H1 (cell line): ENCODE data around the gene MAPKAP1. TPM values are rescaled to one million over a fixed set of nuclear protein-coding genes. Genes with fewer than 3 reads are reported as not detected.

ENCODE experiments used
- CTCF ChIA-PET: fragments of 300-600 bp; sonication (Branson Sonifier 250); formaldehyde crosslinking; loops from one replicate; lab custom pipeline; 2021; ENCODE audit not compliant: partially characterized antibody; lab: Charles Lee
- POLR2A ChIA-PET: fragments of 300-600 bp; sonication (Branson Sonifier 250); formaldehyde crosslinking; loops from one replicate; lab custom pipeline; 2021; ENCODE audit warnings: inconsistent platforms; ENCODE audit not compliant: partially characterized antibody; lab: Charles Lee
- DNase-seq, 2 experiments: peaks; one replicate each; pipeline versions ENCODE4 v3.0.0 to v3.0.0-alpha.2; 2010 to 2022; ENCODE audit warnings: low spot score in 2 of 2, low read depth in 1 of 2, mixed read lengths in 1 of 2
- FAIRE-seq: peaks from 2 replicates; lab custom pipeline; 2011; peaks lifted over from hg19 to GRCh38; lab: Jason Lieb, UNC
- H2AFZ ChIP-seq: 2 replicates; pipeline ENCODE4 v1.8.1; 2012; ENCODE audit warnings: low read length, inconsistent platforms
- H2AK5ac ChIP-seq: 2 replicates; pipeline ENCODE4 v1.6.1; 2013; ENCODE audit warnings: low read depth, low read length
- H2BK120ac ChIP-seq: replicated peaks from 2 replicates; pipeline ENCODE3; 2013; ENCODE audit warnings: low read depth, low read length, inconsistent platforms
- H2BK12ac ChIP-seq: 2 replicates; pipeline ENCODE4 v1.6.1; 2013; ENCODE audit warnings: low read depth, low read length
- H2BK15ac ChIP-seq: 2 replicates; pipeline ENCODE4 v1.6.1; 2013; ENCODE audit warnings: low read length
- H2BK20ac ChIP-seq: 2 replicates; pipeline ENCODE4 v1.6.1; 2013; ENCODE audit warnings: low read length
- H2BK5ac ChIP-seq: 2 replicates; pipeline ENCODE4 v1.6.1; 2013; ENCODE audit warnings: low read depth, low read length
- H3K14ac ChIP-seq: 2 replicates; pipeline ENCODE4 v1.6.1; 2013; ENCODE audit warnings: inconsistent platforms; ENCODE audit not compliant: insufficient read length
- H3K18ac ChIP-seq: 2 replicates; pipeline ENCODE4 v1.6.1; 2013; ENCODE audit warnings: low read length; ENCODE audit errors: extremely low read depth
- H3K23ac ChIP-seq: 2 replicates; pipeline ENCODE4 v1.6.1; 2013; ENCODE audit warnings: inconsistent platforms; ENCODE audit not compliant: insufficient read length
- H3K23me2 ChIP-seq: 2 replicates; pipeline ENCODE4 v1.6.1; 2013; ENCODE audit warnings: low read depth, low read length
- H3K27ac ChIP-seq: 2 replicates; pipeline ENCODE4 v1.6.1; 2011; ENCODE audit warnings: low read depth, low read length, inconsistent platforms
- H3K27me3 ChIP-seq, 4 experiments: replicated peaks in 1 of 4; 1 replicate in 1 of 4; 2 replicates in 3 of 4; pipeline versions ENCODE4 v1.6.1 to v1.8.1; 2011 to 2013; ENCODE audit warnings: low read length in 3 of 4, mild to moderate bottlenecking in 3 of 4, inconsistent platforms in 2 of 4, mixed read lengths in 2 of 4, moderate library complexity in 1 of 4; ENCODE audit not compliant: control insufficient read depth in 3 of 4, insufficient read depth in 3 of 4; ENCODE audit errors: extremely low read depth in 1 of 4
- H3K36me3 ChIP-seq, 4 experiments: 2 replicates each; pipeline versions ENCODE4 v1.6.1 to v1.8.1; 2011 to 2013; ENCODE audit warnings: mild to moderate bottlenecking in 4 of 4, low read length in 3 of 4, moderate library complexity in 2 of 4, control low read depth in 1 of 4, inconsistent platforms in 1 of 4; ENCODE audit not compliant: insufficient read depth in 4 of 4, control insufficient read depth in 2 of 4
- H3K4ac ChIP-seq: replicated peaks from 2 replicates; pipeline ENCODE3; 2013; ENCODE audit warnings: low read length, low read depth, mixed read lengths, inconsistent platforms; ENCODE audit not compliant: insufficient read length
- H3K4me1 ChIP-seq, 4 experiments: replicated peaks in 1 of 4; 1 replicate in 1 of 4; 2 replicates in 3 of 4; pipeline versions ENCODE4 v1.6.1 to v1.8.1; 2011 to 2013; ENCODE audit warnings: low read length in 3 of 4, inconsistent platforms in 2 of 4, mixed read lengths in 1 of 4; ENCODE audit not compliant: insufficient read depth in 4 of 4, control insufficient read depth in 3 of 4
- H3K4me2 ChIP-seq, 2 experiments: 2 replicates each; pipeline versions ENCODE4 v1.6.1 to v1.8.1; 2011 to 2013; ENCODE audit warnings: low read depth in 2 of 2, low read length in 2 of 2, control low read depth in 1 of 2, inconsistent platforms in 1 of 2, mild to moderate bottlenecking in 1 of 2; ENCODE audit not compliant: insufficient read depth in 1 of 2
- H3K4me3 ChIP-seq, 4 experiments: fragments of 200-600, 300-600 bp in 1 of 4; sonication (generic), shearing (Covaris generic), sonication (Bioruptor Twin) in 1 of 4; 2 replicates each; pipeline versions ENCODE4 v1.5.1 to v1.8.1; 2011 to 2016; ENCODE audit warnings: low read length in 4 of 4, low read depth in 3 of 4, control low read depth in 2 of 4, inconsistent platforms in 2 of 4, mild to moderate bottlenecking in 2 of 4, mixed read lengths in 1 of 4, moderate library complexity in 1 of 4; ENCODE audit not compliant: insufficient read depth in 2 of 4; ENCODE audit errors: extremely low read depth in 1 of 4
- H3K56ac ChIP-seq: replicated peaks from 2 replicates; pipeline ENCODE3; 2013; ENCODE audit warnings: low read depth, mild to moderate bottlenecking, mixed read lengths, low read length, inconsistent platforms; ENCODE audit not compliant: insufficient read length
- H3K79me1 ChIP-seq: 2 replicates; pipeline ENCODE4 v1.6.1; 2013; ENCODE audit warnings: low read depth, low read length, control low read depth
- H3K79me2 ChIP-seq, 2 experiments: 2 replicates each; pipeline versions ENCODE4 v1.6.1 to v1.8.1; 2012 to 2013; ENCODE audit warnings: low read length in 2 of 2, mild to moderate bottlenecking in 2 of 2, inconsistent platforms in 1 of 2; ENCODE audit not compliant: insufficient read depth in 2 of 2, control insufficient read depth in 1 of 2
- H3K9ac ChIP-seq, 4 experiments: replicated peaks in 1 of 4; 1 replicate in 1 of 4; 2 replicates in 3 of 4; pipeline versions ENCODE4 v1.6.1 to v1.8.1; 2011 to 2013; ENCODE audit warnings: low read depth in 3 of 4, low read length in 3 of 4, control low read depth in 2 of 4, mild to moderate bottlenecking in 2 of 4, moderate library complexity in 2 of 4, inconsistent platforms in 1 of 4; ENCODE audit errors: extremely low read depth in 1 of 4
- H3K9me3 ChIP-seq, 2 experiments: 2 replicates each; pipeline versions ENCODE4 v1.6.1 to v1.8.1; 2012 to 2013; ENCODE audit warnings: mild to moderate bottlenecking in 2 of 2, moderate library complexity in 2 of 2, control low read depth in 1 of 2, inconsistent platforms in 1 of 2, low read depth in 1 of 2, low read length in 1 of 2, mixed read lengths in 1 of 2; ENCODE audit not compliant: insufficient read depth in 2 of 2
- H4K20me1 ChIP-seq, 2 experiments: replicated peaks in 1 of 2; 2 replicates each; pipeline versions ENCODE3 to v1.8.1; 2011 to 2013; ENCODE audit warnings: inconsistent platforms in 2 of 2, low read length in 2 of 2, mild to moderate bottlenecking in 1 of 2; ENCODE audit not compliant: insufficient read depth in 2 of 2, control insufficient read depth in 1 of 2
- H4K5ac ChIP-seq: 2 replicates; pipeline ENCODE4 v1.6.1; 2013; ENCODE audit warnings: low read length, low read depth, mixed read lengths, inconsistent platforms; ENCODE audit not compliant: insufficient read length
- H4K8ac ChIP-seq: 2 replicates; pipeline ENCODE4 v1.8.0; 2013; ENCODE audit warnings: mild to moderate bottlenecking, moderate library complexity, low read length, inconsistent platforms; ENCODE audit not compliant: insufficient read depth; ENCODE audit errors: extremely low read depth
- H4K91ac ChIP-seq: replicated peaks from 2 replicates; pipeline ENCODE3; 2013; ENCODE audit warnings: low read length, mixed read lengths, inconsistent platforms; ENCODE audit not compliant: insufficient read length
- EGR1 ChIP-seq: IDR thresholded peaks from 2 replicates; pipeline ENCODE4 v1.6.1; 2011; ENCODE audit warnings: low read depth, low read length, borderline replicate concordance
- RFX5 ChIP-seq: IDR thresholded peaks from 2 replicates; pipeline ENCODE4 v1.6.1; 2011; ENCODE audit warnings: low read depth, low read length, improper control_type of control experiment, borderline replicate concordance
- SIN3A ChIP-seq, 2 experiments: IDR thresholded peaks in 1 of 2; conservative IDR thresholded peaks in 1 of 2; 2 replicates each; pipeline ENCODE4 v1.6.1; 2011 to 2012; ENCODE audit warnings: low read length in 2 of 2, improper control_type of control experiment in 1 of 2, low read depth in 1 of 2, mild to moderate bottlenecking in 1 of 2
- TCF12 ChIP-seq: IDR thresholded peaks from 2 replicates; pipeline ENCODE4 v1.6.1; 2011; ENCODE audit warnings: low read depth, mild to moderate bottlenecking, low read length
- WGBS, 2 experiments: shearing (Covaris generic) in 1 of 2; methylation state at CpG; one replicate each; pipeline versions ENCODE4 v1.1.6 to v1.1.7; 2013 to 2015; ENCODE audit warnings: low lambda C conversion rate in 2 of 2, mixed read lengths in 2 of 2, inconsistent platforms in 1 of 2, low coverage in 1 of 2, missing lambda C conversion rate in 1 of 2; ENCODE audit not compliant: insufficient replicate concordance in 2 of 2, insufficient coverage in 1 of 2, insufficient read length in 1 of 2; ENCODE audit errors: extremely low coverage in 1 of 2, missing lambda C conversion rate in 1 of 2; 5-methylcytosine and 5-hydroxymethylcytosine counted together
- polyA plus RNA-seq, 7 experiments: library from polyadenylated mRNA; depleted of rRNA in 3 of 7; stranded (reverse) in 5 of 7; unstranded in 2 of 7; fragments of >200 nt in 5 of 7; fragments of 200-250 nt in 2 of 7; gene quantifications; 1 replicate in 5 of 7; 2 replicates in 1 of 7; 4 replicates in 1 of 7; pipeline versions ENCODE4 v1.2.1 to v1.2.3, GENCODE V29; 2011 to 2013; ENCODE audit warnings: missing spikeins in 2 of 7, mixed read lengths in 2 of 7
- total RNA-seq: library from RNA; stranded (reverse); fragmentation: NEBNext Ultra II Directional; extraction: Animal tissue kit (Norgen Biotek cat#: 25700); gene quantifications from 2 replicates; pipeline ENCODE4 v1.2.1, GENCODE V29; 2021

Gene MAPKAP1
- total and polyA plus RNA-seq, 2 of the 8 experiments (the other 6 are each of a cell fraction or from before 2014, with no cell fraction given) = 79.2 to 140 TPM

GRCh38 chr9:125646217-125646616 is 60.8 kb downstream of the MAPKAP1 start:
- DNase-seq (no peak), FAIRE-seq (no peak)
- H3K23ac ChIP-seq = no peak overlapping the region
- peaks cover 2% of the 10 kb centered on the region; the same call in 1 of the 2 replicates for H3K79me1 ChIP-seq
- no peak overlapping the region for H2BK20ac ChIP-seq
- H4K91ac ChIP-seq = no peak overlapping the region
- no peak overlapping the region for H4K8ac ChIP-seq
- H3K9ac ChIP-seq = no peak overlapping the region
- H2BK12ac ChIP-seq = no peak overlapping the region
- peaks cover 0 to 67% of the 10 kb centered on the region in 2 experiments; a peak in 2 of 4 replicates for H3K79me2 ChIP-seq
- no peaks in the 10 kb centered on the region for H3K27me3 ChIP-seq
- H3K4ac ChIP-seq = no peak overlapping the region
- peaks cover 5 to 21% (median 16%) of the 10 kb centered on the region in 4 experiments; a peak in 6 of 7 replicates for H3K4me1 ChIP-seq
- H2BK15ac ChIP-seq = no peak overlapping the region
- POLR2A ChIA-PET = interaction anchor here (1.1 kb wide), 1 partner anchor 10 kb away, joined by 3 read pairs; no protein-coding TSS in a partner anchor
- no peak overlapping the region for H3K4me2 ChIP-seq
- H3K56ac ChIP-seq = no peak overlapping the region
- no peaks in the 10 kb centered on the region for H3K9me3 ChIP-seq
- H4K5ac ChIP-seq = no peak overlapping the region
- no peaks in the 10 kb centered on the region for H3K23me2 ChIP-seq
- H2BK5ac ChIP-seq = no peak overlapping the region
- no peaks in the 10 kb centered on the region for H4K20me1 ChIP-seq
- H3K36me3 ChIP-seq = no peaks in the 10 kb centered on the region
- TF ChIP-seq TCF12 (no peak), SIN3A (conservative IDR thresholded peaks at IDR 0.05 in 1 of 2, IDR thresholded peaks at IDR 0.05 in 1 of 2; ENCODE audit: low read depth in 1 of 2, low read length in 2 of 2) (no peak), RFX5 (no peak), EGR1 (no peak)
- no peak overlapping the region for H3K14ac ChIP-seq
- no peak overlapping the region for H3K27ac ChIP-seq
- H3K18ac ChIP-seq = no peak overlapping the region
- no peak overlapping the region for H2AFZ ChIP-seq
- 87% methylated on average over 1 of the region's 1 CpG; no CpG with 5 or more reads in 1 of the 2 experiments for WGBS, 2 experiments
- no peak overlapping the region for H3K4me3 ChIP-seq
- CTCF ChIA-PET = interaction anchor here (0.8 to 1.2 kb wide), 2 partner anchors 10 to 452 kb away, joined by 3 to 4 read pairs; no protein-coding TSS in a partner anchor
- no peak overlapping the region for H2BK120ac ChIP-seq
- H2AK5ac ChIP-seq = no peak overlapping the region
